NK-92 (cell line): ENCODE data around the gene CFAP210.

Experiments
- DNase-seq: peaks from one replicate; lab custom pipeline; 2025; ENCODE audit not compliant: unreplicated experiment; lab: John Stamatoyannopoulos, UW

Gene CFAP210

DNA sequence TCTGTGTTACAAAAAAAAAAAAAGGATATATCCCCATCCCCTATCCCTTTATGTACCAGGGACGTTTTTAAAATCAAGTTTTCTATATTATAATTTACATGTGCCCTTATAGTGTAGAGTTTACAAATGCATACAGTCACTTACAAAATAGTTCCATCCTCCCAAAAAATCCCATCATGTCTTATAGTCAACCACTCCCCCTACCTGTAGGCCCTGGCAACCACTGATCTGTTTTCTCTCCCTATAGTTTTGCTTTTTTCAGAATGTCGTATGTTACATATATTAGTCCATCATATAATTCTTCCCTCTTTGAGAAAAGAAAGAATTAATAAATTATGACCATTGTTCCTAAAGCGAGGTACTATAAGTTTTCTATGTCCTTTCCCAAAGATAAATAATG, 17.8 kb downstream of the CFAP210 start:
- DNase-seq = no peak

DNA sequence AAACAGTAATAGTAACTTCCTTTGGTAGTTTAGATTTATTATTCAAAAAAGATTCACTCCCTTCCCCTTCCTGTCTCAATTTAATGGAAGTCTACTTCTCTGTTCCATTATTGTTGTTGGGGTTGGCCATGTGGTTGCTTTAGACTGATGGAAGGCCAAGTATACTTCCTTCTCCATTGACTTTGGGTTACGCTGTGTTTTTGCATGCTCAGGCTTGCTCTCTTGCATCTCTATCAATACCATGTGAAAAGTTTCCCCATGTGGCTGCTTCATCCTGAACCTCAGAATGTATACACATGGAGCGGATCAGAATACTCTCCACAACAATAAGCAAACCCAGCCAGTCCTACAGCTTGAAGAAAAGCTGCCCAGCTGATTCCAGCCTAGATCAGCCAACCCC, 20.3 kb downstream of the CFAP210 start:
- no peak for DNase-seq

DNA sequence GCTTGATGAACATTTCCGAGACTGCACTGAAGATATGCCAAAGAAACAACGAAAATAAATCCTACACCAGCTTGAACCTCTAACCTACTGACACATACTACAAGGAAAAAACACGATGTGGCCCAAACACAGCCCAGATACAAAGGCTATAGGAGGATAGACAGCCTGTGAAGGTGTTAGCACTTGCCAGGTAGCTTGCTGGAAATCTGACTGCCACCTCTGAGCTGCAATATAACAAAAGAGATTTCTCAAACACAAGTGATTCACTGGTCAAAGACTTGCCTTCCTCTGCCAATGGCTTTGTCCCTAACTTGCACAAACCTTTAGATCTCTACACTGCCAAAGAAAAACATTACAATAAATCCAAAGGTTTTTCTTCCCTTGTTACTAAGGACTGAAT, 21.1 kb downstream of the CFAP210 start:
- DNase-seq = no peak

DNA sequence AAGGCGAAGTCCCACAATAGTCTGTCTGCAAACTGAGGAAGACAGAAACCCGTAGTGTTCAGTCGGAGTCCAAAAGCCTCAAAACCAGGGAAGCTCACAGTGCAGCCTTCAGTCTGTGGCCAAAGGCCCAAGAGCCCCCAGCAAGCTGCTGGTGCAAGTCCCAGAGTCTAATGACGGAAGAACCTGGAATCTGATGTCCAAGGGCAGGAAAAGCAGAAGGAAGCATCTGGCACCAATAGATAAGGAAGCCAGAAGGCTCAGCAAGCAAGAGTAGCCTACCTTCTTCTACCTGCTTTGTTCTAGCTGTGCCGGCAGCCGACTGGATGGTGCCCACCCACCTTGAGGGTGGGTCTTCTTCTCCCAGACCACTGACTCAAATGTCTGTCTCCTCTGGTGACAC, 21.8 kb downstream of the CFAP210 start:
- no peak for DNase-seq

DNA sequence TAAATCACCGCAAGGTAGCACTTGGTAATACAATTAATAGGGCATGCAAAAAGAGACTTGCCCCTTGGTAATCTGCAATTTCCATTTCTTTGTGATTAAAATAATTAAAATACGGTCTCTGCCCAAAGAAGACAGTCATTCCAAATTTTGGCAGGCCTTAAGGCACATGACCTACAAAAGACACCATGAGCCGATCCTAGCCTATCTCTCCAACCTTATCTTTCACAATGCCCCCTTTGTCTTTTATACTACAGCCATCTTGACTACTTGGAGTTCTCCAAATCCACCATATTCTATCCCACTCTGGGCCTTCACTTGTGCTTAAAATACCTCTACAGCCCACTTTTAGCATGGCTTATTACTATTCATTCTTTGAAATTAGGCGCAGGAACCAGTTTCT, 23.3 kb downstream of the CFAP210 start:
- no peak for DNase-seq

DNA sequence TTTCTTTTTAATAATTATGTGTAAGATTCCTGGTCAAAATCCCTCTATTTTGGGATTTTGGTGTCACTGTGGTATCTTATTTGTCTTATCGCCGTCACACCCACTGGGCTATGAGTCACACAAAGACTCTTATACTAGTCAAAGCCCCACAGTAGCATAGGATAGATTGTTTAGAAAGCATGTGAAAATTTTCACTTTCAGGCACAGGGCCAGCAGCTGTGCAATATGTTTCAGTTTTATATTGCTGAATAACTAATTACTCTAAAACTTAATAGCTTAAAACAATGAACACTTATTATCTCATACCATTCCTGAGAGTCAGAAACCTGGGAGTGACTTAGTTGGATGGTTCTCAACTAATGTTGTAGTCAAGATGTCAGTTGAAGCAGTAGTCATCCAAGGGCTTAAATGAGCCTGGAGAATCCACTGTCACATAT, 24.0 kb downstream of the CFAP210 start:
- DNase-seq = no peak

DNA sequence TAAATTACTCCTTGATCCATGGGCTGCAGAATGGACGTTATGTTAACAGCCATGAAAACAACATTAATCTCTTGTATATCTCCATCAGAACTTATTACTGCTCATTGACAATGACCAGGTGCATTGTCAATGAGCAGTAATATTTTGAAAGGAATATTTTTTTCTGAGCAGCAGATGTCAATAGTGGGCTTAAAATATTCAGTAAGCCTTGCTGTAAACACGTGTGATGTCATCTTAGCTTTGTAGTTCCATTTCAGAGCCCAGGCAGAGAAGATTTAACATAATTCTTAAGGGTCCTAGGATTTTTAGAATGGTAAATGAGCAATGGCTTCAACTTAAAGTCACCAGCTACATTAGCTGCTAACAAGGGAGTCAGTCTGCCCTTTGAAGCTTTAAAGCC, 26.6 kb downstream of the CFAP210 start:
- no peak for DNase-seq

DNA sequence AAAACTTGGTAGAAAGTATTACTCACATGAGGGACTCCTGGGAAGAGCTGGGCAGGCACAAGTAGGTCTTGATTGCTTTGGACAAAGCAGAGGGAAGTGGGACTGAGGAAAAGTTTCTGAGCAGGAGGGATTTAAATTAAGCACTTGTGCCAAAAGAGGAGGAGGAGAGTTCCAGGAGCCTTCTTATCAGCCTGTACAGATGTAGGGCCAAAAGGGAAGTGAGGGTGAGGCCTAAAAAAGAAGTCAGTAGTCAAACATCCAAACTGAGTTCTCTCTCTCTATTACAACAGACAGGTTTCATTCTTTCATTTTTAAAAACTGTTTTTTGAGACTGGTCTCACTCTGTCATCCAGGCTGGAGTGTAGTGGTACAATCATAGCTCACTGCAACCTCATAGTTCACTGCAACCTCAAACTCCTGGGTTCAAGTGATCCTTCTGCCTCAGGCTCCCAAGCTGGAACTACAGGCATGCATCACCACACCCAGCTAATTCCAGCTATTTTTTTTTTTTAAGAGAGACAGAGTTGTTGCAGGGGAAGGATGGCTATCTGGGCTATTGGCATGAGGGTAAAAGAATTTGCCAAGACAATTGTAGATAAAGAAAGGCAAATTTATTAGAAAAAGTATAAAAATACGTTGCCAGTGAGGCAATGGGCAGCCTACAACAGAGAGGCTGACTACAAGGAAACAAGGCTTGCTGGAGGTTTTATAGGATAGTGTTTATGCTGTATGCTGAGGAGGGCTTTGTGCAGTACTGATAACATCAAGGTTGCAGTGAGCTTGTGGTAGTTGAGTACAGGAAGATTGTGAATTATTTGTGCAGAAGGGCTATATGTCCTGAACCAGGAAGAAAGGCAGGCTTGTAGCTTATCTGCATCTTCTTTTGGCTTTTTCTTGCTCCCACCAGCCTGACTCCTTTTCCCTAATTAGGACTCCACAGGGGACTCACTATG, 29.0 kb downstream of the CFAP210 start:
- no peak for DNase-seq

DNA sequence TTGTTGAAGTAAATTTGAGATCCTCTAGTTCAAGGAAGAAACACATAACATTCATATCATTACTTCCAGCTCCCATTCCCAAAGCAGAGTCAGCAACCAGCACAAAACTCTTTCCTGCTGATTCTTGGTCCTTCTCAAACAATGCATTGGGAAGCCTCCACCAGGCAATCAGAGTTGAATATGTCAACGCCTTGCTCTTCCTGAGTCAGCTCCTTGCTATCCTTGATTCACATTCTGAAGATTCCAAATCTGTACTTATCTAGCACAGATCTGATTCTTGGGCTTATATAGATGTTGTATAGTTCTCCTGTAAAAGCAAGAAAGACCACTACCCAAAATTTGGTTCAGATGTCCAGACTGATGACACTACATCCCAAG, 29.6 kb downstream of the CFAP210 start:
- DNase-seq = no peak

DNA sequence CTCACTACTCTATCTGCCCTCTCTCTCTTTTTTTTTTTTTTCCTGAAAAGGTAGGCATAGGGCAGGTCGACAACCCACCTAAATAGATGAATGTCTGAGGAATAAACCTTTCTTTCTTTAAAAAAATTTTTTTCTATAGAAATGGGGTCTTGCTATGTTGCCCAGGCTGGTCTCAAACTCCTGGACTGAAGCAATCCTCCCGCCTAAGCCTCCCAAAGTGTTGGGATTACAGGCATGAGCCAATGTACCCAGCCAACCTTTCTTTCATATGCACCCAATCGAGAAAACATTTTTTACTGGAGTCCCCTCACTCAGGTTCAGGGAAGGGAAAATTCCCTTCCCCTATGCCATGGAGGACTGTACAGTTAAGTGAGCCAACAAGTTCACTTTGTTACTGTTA, 31.0 kb downstream of the CFAP210 start:
- no peak for DNase-seq

DNA sequence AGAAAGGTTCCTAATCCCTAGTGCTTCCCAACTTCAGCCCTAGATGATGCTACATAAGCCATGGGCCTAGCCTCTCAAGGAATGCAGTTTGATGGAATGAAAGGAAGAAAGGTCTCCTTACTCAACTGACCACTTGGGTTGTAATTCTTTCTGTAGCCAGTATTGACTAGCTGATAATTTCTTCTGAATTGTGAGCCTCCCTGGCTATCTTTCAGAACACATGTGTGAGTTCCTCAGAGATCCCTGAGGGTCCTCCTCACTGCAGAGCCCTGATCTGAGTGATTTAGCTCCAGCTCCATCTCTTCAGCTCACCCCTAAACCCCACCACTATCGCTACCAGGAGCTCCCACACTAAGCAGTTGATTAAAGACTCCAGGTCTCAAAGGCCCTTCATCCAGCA, 31.5 kb downstream of the CFAP210 start:
- DNase-seq = no peak

DNA sequence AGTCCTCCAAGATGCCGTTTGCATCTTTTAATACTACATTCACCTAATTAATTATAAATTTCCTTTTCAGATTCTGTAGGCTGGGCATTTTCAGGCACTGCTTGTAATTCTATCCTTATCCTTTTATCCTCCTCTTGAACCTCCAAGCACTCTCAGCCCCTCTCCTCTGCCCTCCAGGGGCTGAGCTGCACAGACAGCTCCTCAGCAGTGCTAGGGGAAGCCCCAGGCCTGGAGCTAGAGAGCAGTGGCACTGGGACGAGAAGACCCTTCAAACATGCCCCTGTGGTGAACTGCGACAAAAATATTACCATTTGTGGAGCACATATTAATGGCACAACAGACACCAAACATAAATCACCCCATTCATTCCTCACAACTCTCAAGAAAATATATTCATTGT, 32.9 kb downstream of the CFAP210 start:
- DNase-seq = no peak

DNA sequence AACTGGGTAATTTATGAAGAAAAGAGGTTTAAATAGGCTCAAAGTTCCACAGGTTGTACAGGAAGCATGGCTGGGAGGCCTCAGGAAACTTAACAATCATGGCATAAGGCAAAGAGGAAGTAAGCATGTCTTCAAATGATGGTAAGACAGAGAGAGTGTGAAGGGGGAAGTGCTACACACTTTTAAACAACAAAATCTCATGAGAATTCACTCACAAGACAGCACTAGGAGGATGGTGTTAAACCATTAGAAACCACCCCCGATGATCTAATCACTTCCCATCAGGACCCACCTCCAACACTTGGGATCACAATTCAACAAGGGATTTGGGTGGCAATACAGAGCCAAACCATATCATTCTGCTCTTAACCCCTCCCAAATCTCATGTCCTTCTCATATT, 34.9 kb downstream of the CFAP210 start:
- DNase-seq = no peak

DNA sequence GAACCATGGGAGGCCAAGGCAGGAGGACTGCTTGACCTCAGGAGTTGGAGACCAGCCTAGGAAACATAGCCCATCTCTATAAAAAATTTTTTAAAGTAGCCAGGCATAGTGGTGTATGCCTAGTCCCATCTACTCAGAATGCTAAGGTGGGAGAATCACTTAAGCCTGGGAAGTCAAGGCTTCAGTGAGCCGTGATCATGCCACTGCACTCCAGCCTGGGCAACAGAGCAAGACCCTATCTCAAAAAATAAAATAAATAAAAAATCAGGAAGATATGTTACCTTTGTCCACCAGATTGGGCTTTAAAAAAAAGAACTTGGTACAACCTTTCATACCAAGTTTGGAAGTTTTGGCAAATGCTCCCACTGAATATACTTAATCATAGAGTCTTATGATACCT, 35.3 kb downstream of the CFAP210 start:
- no peak for DNase-seq

DNA sequence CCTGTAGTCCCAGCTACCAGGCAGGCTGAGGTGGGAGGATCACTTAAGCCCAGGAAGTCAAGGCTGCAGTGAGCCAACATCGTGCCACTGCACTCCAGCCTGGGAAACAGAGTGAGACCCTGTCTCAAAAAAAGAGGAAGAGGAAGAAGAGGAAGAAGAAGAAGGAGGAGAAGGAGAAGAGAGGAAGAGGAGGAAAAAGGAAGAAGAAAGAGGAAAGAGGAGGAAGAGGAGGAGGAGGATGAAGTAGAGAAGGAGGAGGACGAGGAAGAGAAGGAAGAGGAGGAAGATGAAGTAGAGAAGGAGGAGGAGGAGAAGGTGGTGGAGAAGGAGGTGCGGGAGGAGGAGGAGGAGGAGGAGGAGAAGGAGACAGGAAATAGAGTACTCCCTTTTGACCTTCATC, 38.0 kb downstream of the CFAP210 start:
- DNase-seq = no peak

DNA sequence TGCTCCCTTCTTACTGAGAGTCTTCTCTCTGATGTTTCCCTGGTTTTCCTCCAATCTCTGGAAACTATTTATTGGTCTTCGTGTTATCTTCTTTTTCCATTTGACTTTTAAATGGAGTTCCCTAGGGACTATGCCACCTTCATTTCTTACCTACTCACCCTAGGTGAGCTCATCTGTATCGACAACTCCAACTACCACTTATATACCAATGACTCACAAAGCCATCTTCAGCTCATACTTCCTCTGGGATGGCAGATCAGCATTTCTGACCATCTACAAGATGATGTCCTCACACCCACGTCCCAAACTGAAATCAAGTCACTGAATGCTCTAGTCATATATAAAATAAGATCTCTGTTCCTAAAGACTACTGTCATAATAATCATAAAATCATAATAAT, 40.6 kb downstream of the CFAP210 start:
- no peak for DNase-seq

DNA sequence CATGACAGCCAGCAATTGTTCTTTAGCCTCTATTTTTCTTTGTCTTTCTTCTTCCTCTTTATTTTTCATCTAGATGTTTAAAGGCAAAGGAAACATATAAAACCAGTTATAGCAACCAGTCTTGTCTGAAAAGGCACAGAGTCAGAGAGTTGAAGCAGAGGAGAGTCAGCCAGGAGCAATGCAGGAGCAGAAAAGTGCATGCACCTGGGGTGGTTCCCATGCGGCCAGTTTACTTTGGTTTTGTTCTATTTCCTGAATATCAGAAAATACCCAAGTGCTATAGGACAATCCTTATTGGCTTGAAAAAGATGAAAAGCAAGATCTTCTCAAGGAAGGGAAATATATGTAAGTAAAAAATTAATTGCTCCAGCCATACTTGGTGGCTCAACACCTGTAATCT, 44.9 kb downstream of the CFAP210 start:
- DNase-seq = no peak

DNA sequence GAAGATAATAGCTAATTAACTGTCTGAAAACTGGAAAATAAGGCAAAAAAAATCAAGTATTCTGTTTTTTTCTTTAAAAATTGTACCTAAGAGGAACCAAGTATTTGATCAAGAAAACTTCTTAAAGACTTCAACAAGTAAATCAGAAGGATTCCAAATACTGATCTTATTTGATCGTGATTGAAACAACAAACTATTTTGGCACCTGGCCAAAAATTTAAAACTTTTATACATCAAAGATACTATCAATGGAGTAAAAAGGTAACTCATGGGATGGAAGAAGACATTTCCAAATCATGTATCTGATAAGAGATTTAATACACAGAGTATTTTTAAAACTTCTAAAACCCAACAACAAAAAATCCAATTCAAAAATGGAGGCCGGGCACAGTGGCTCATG, 46.7 kb downstream of the CFAP210 start:
- DNase-seq = no peak

DNA sequence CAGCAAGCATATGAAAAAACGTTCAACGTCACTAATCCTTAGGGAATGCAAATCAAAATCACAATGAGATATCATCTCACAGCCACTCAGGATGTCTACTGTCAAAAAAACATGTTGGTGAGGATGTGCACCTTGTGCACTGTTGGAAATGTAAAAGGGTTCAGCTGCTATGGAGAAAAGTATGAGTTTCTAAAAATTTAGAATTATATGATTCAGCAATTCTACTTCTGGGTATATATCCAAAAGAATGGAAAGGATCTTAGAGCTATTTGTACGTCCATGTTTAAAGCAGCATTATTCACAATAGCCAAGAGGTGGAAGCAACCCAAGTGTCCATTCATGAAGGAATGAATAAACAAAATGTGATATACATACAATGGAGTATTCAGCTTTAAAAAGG, 50.0 kb downstream of the CFAP210 start:
- DNase-seq = no peak

DNA sequence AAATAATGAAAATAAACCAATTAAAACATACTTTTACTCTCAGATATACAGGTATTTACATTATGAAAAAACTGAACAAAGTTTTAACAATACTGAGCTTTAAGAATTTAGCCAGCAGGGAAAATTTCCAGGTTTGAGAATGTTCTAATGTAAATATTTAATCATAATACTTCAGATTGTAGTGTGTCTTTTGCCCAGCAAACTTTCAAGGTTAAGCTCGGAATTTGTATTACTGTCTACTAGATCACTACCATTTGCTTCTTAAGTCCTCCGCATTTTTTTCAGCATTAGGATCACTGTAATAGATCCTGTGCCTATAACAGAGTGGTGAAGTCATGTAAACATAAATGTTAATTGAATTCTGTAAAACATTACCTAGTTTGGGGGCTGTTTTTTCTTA, 52.7 kb downstream of the CFAP210 start:
- DNase-seq = no peak

DNA sequence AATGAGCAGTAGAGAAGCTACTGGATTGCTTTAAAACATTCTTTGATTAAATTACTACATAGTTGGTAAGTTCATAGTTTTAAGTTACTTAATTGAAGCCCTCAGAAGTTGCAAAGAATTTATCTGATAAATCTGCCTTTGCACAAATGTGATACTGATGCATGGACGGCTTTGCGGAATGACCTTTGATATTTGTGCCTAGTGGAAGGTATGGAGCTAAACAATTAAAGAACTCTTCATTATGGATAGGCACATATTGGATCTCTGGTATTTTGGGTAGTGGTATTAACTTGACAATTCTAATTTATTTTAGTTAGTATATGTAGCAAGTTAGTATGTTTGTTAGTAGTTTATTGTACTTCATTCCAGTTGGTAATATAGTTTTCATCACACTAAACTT, 54.1 kb downstream of the CFAP210 start:
- DNase-seq = no peak

DNA sequence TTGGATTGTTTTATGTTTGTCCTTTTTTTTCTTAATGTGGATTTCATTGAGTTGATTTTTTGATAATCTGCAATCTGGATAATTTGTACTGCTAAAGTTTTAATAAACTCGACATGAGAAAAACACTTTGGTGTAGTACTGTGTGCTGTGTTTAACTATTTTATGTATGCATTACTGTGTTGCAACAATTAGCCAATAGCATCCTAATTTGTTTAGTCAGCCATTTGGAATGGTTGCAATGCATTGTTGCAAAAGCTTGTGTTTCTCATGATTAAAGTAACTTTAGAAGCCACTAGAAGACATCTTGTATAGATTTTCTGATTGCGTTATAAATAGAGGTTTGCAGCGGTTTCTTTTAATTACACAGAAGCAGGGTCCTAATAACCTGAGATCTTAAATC, 56.6 kb downstream of the CFAP210 start:
- no peak for DNase-seq

DNA sequence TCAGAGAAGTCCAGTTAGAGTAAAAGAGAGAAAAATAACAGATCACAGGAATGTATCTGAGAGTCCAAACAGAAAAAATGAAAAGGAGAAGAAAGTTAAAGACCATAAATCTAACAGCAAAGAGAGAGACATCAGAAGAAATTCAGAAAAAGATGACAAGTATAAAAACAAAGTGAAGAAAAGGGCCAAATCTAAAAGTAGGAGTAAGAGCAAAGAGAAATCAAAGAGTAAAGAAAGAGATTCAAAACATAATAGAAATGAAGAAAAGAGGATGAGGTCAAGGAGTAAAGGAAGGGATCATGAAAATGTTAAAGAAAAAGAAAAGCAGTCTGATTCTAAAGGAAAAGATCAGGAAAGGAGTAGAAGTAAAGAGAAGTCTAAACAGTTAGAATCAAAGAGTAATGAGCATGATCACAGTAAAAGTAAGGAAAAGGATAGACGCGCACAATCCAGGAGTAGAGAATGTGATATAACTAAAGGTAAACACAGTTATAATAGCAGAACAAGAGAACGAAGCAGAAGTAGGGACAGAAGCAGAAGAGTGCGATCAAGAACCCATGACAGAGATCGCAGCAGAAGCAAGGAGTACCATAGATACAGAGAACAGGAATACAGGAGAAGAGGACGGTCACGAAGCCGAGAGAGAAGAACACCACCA, 57.6 kb downstream of the CFAP210 start:
- DNase-seq = no peak
